ENCODE data around the gene TNNC2. TPM values are rescaled to one million over a fixed set of nuclear protein-coding genes. Genes with fewer than 3 reads are reported as not detected.

The TNNC2 gene
- total and polyA plus RNA-seq, 2 of the 13 experiments (the other 11 are each of a cell fraction or from before 2014, with no cell fraction given) = 1.8 to 4.7 TPM

DNA sequence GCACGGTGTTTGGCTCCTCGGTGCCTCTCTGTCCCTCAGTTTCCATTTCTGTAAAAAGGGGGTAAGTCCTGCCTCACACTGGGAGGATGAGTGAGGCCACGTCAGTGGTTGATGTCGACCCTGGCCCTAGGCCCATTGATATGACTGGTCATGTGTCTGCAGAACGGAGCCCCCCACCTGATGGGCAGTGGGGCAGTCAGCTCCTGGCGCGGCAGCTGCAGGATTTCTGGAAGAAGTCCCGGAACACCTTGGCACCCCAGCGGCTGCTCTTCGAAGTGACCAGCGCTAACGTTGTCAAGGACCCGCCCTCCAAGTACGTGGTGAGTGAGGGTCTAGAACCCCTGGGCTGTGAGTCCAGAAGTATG lies 7.7 kb upstream of the TNNC2 start:
- intact Hi-C loops (cut with micrococcal nuclease; ENCODE audit: unreplicated experiment) = loop anchor here (5.0 kb wide), 2 partner anchors 48 to 98 kb away; partner anchors contain the start of genes PCIF1 and ZSWIM1
- Histone ChIP-seq H2AFZ (ENCODE audit: low read length) (no peak overlapping the region), H3K27ac (ENCODE audit: extremely low read length, insufficient read depth, low read length) (no peak overlapping the region), H3K9me3 (ENCODE audit: low read length) (no peaks in the 10 kb centered on the region), H3K9ac (ENCODE audit: insufficient read depth, low read depth, low read length) (no peak overlapping the region; the same call in 1 of the 2 replicates), H3K36me3 (replicated peaks in 1 of 2; ENCODE audit: control insufficient read depth in 1 of 2, insufficient read depth in 2 of 2, low read length in 2 of 2) (0 out of 5 replicates have a peak, but pooled peaks cover 0 to 4% of the 10 kb centered on the region in 2 experiments), H3K4me3 (replicated peaks in 1 of 3; ENCODE audit: insufficient read depth in 1 of 3, low read depth in 2 of 3, low read length in 3 of 3) (peak overlapping the region in 1 of 3 experiments; percentile 86; a peak in 1 of 6 replicates), H3K27me3 (ENCODE audit: control insufficient read depth in 1 of 2, insufficient read depth in 2 of 2, low read length in 2 of 2) (no peaks in the 10 kb centered on the region), H3K4me1 (ENCODE audit: insufficient read depth, low read length) (peaks cover 54% of the 10 kb centered on the region), H3K79me2 (ENCODE audit: insufficient read depth, low read length) (no peaks in the 10 kb centered on the region), H3K4me2 (ENCODE audit: low read depth, low read length) (peak overlapping the region; percentile 80), H4K20me1 (ENCODE audit: insufficient read depth, low read length) (no peaks in the 10 kb centered on the region)
- WGBS (ENCODE audit: low lambda C conversion rate) = 96% methylated on average over 12 of the region's 14 CpGs
- TF ChIP-seq, protein P1, sequence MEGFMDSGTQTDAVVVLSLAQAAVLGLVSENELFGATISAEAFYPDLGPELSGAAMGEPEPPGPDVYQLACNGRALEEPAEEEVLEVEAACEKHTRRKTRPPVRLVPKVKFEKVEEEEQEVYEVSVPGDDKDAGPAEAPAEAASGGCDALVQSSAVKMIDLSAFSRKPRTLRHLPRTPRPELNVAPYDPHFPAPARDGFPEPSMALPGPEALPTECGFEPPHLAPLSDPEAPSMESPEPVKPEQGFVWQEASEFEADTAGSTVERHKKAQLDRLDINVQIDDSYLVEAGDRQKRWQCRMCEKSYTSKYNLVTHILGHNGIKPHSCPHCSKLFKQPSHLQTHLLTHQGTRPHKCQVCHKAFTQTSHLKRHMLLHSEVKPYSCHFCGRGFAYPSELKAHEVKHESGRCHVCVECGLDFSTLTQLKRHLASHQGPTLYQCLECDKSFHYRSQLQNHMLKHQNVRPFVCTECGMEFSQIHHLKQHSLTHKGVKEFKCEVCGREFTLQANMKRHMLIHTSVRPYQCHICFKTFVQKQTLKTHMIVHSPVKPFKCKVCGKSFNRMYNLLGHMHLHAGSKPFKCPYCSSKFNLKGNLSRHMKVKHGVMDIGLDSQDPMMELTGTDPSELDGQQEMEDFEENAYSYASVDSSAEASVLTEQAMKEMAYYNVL (CRISPR knock-in tag; IDR thresholded peaks at IDR 0.05; ENCODE audit: borderline replicate concordance) = 0 out of 2 replicates have a peak, but pooled peaks have one; percentile 24
- TF ChIP-seq RARG (CRISPR knock-in tag; IDR thresholded peaks at IDR 0.05; ENCODE audit: low read depth) (no peak), JUND (CRISPR knock-in tag; IDR thresholded peaks at IDR 0.05) (no peak), KLF13 (CRISPR knock-in tag; IDR thresholded peaks at IDR 0.05) (0 out of 2 replicates have a peak, but pooled peaks have one; percentile 53), ZNF605 (CRISPR knock-in tag; IDR thresholded peaks at IDR 0.05) (no peak), ASH2L (IDR thresholded peaks at IDR 0.05; ENCODE audit: insufficient read length, low read depth, low read length) (no peak), HOXA9 (CRISPR knock-in tag; IDR thresholded peaks at IDR 0.05; ENCODE audit: borderline replicate concordance) (no peak), ZFP41 (CRISPR knock-in tag; IDR thresholded peaks at IDR 0.05; ENCODE audit: borderline replicate concordance) (0 out of 2 replicates have a peak, but pooled peaks have one; percentile 22), ZNF589 (CRISPR knock-in tag; conservative IDR thresholded peaks at IDR 0.05) (0 out of 2 replicates have a peak, but pooled peaks have one; percentile 18), ZNF143 (CRISPR knock-in tag; IDR thresholded peaks at IDR 0.05) (no peak), ZNF556 (CRISPR knock-in tag; IDR thresholded peaks at IDR 0.05; ENCODE audit: borderline replicate concordance) (no peak), GPN1 (CRISPR knock-in tag; IDR thresholded peaks at IDR 0.05; ENCODE audit: borderline replicate concordance) (peak; percentile 34; the same call in 1 of the 2 replicates), BORCS8-MEF2B (CRISPR knock-in tag; IDR thresholded peaks at IDR 0.05) (peak; percentile 61; the same call in 1 of the 2 replicates), ZNF615 (CRISPR knock-in tag; IDR thresholded peaks at IDR 0.05; ENCODE audit: borderline replicate concordance) (no peak)
- TF ChIP-seq, protein P2, sequence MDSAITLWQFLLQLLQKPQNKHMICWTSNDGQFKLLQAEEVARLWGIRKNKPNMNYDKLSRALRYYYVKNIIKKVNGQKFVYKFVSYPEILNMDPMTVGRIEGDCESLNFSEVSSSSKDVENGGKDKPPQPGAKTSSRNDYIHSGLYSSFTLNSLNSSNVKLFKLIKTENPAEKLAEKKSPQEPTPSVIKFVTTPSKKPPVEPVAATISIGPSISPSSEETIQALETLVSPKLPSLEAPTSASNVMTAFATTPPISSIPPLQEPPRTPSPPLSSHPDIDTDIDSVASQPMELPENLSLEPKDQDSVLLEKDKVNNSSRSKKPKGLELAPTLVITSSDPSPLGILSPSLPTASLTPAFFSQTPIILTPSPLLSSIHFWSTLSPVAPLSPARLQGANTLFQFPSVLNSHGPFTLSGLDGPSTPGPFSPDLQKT (CRISPR knock-in tag; IDR thresholded peaks at IDR 0.05; ENCODE audit: borderline replicate concordance) = 0 out of 2 replicates have a peak, but pooled peaks have one; percentile 3
- TF ChIP-seq, protein P3, sequence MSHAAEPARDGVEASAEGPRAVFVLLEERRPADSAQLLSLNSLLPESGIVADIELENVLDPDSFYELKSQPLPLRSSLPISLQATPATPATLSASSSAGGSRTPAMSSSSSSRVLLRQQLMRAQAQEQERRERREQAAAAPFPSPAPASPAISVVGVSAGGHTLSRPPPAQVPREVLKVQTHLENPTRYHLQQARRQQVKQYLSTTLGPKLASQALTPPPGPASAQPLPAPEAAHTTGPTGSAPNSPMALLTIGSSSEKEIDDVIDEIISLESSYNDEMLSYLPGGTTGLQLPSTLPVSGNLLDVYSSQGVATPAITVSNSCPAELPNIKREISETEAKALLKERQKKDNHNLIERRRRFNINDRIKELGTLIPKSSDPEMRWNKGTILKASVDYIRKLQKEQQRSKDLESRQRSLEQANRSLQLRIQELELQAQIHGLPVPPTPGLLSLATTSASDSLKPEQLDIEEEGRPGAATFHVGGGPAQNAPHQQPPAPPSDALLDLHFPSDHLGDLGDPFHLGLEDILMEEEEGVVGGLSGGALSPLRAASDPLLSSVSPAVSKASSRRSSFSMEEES (CRISPR knock-in tag; IDR thresholded peaks at IDR 0.05) = no peak
- TF ChIP-seq, protein P4, sequence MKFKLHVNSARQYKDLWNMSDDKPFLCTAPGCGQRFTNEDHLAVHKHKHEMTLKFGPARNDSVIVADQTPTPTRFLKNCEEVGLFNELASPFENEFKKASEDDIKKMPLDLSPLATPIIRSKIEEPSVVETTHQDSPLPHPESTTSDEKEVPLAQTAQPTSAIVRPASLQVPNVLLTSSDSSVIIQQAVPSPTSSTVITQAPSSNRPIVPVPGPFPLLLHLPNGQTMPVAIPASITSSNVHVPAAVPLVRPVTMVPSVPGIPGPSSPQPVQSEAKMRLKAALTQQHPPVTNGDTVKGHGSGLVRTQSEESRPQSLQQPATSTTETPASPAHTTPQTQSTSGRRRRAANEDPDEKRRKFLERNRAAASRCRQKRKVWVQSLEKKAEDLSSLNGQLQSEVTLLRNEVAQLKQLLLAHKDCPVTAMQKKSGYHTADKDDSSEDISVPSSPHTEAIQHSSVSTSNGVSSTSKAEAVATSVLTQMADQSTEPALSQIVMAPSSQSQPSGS (CRISPR knock-in tag; IDR thresholded peaks at IDR 0.05) = no peak
- TSS peak; percentile 59 for BruUV-seq (replicated peaks)
- DNase-seq (ENCODE audit: low spot score) (no peak), ATAC-seq (no peak), FAIRE-seq (no peak)
- ChIA-PET CTCF (ENCODE audit: low intra/inter-chr PET ratio, low total read pairs) (no interaction called here), POLR2A (interaction anchor here (1.1 to 2.5 kb wide), 9 partner anchors 10 to 102 kb away, joined by 3 to 21 read pairs (median 5); partner anchors contain the start of genes ACOT8, PCIF1 and ZSWIM3)
- in situ Hi-C loops (cut with HindIII; ENCODE audit: extremely low pct_ligation_motif_present, low pct_unique_long_range_greater_than_20kb) = no loop called here
